Stimulated activated CD8-positive, alpha-beta memory T cell treated with anti-CD3 and anti-CD28 coated beads, Interleukin-4, amount 100 ng/mL, for 24 hours (primary cell): ENCODE data around the gene DGKI.
"Not testable (repeated sequence)": the region's sequence is repeated elsewhere in the genome, so short reads cannot be mapped to it uniquely, and the experiment has no call there.

ENCODE experiments used
- DNase-seq: peaks from one replicate; pipeline ENCODE4 v3.0.0-alpha.2; 2020; ENCODE audit warnings: low read depth

Gene DGKI

GRCh38 chr7:137734221-137734620 is 112.6 kb downstream of the DGKI start:
- no peak for DNase-seq

- DNase-seq: no peak
Observed at GRCh38 chr7:137732168-137732567, 114.6 kb downstream of the DGKI start.

- DNase-seq: no peak
Observed at GRCh38 chr7:137731436-137731835, 115.3 kb downstream of the DGKI start.

GRCh38 chr7:137728426-137728825 is 118.3 kb downstream of the DGKI start:
- DNase-seq: no peak

- DNase-seq: no peak
Observed at GRCh38 chr7:137727413-137727812, 119.4 kb downstream of the DGKI start.

- no peak for DNase-seq
Observed at GRCh38 chr7:137718355-137718754, 128.4 kb downstream of the DGKI start.

GRCh38 chr7:137717811-137718271 is 128.9 kb downstream of the DGKI start:
- DNase-seq: no peak

GRCh38 chr7:137717045-137717444 is 129.7 kb downstream of the DGKI start:
- no peak for DNase-seq

- DNase-seq: no peak
Observed at GRCh38 chr7:137716061-137716460, 130.7 kb downstream of the DGKI start.

- DNase-seq: no peak
Observed at GRCh38 chr7:137715533-137715932, 131.2 kb downstream of the DGKI start.

GRCh38 chr7:137715121-137715520 is 131.7 kb downstream of the DGKI start:
- DNase-seq: no peak

GRCh38 chr7:137706330-137706729 is 140.4 kb downstream of the DGKI start:
- DNase-seq: not testable (repeated sequence)

GRCh38 chr7:137704723-137705122 is 142.1 kb downstream of the DGKI start:
- no peak for DNase-seq

- no peak for DNase-seq
Observed at GRCh38 chr7:137703291-137704010, 143.3 kb downstream of the DGKI start.

GRCh38 chr7:137696988-137697387 is 149.8 kb downstream of the DGKI start:
- DNase-seq: no peak

GRCh38 chr7:137696376-137696775 is 150.4 kb downstream of the DGKI start:
- no peak for DNase-seq

GRCh38 chr7:137695942-137696341 is 150.8 kb downstream of the DGKI start:
- DNase-seq: no peak

GRCh38 chr7:137695494-137695893 is 151.3 kb downstream of the DGKI start:
- DNase-seq: no peak

- no peak for DNase-seq
Observed at GRCh38 chr7:137694405-137694804, 152.4 kb downstream of the DGKI start.

GRCh38 chr7:137692399-137692798 is 154.4 kb downstream of the DGKI start:
- DNase-seq: no peak

- no peak for DNase-seq
Observed at GRCh38 chr7:137691566-137691965, 155.2 kb downstream of the DGKI start.

GRCh38 chr7:137690635-137691034 is 156.1 kb downstream of the DGKI start:
- DNase-seq: no peak

GRCh38 chr7:137689761-137690160 is 157.0 kb downstream of the DGKI start:
- DNase-seq: no peak

- DNase-seq: no peak
Observed at GRCh38 chr7:137687556-137688265, 159.1 kb downstream of the DGKI start.
